Kidney (tissue), 14 donors: ENCODE measurements around the gene RGS7BP. TPM values are rescaled to one million over a fixed set of nuclear protein-coding genes. Genes with fewer than 3 reads are reported as not detected.

Source experiments
- DNase-seq, 5 donors: peaks; one replicate each; pipeline ENCODE4 v3.0.0-alpha.2; 2013 to 2020
- FAIRE-seq: peaks from 2 replicates; lab custom pipeline; 2012; peaks lifted over from hg19 to GRCh38; lab: Jason Lieb, UNC
- H3K27ac ChIP-seq, 2 donors: one replicate each; pipeline ENCODE4 v1.7.0; 2013; ENCODE audit warnings: low read depth in 2 of 2, low read length in 2 of 2, inconsistent platforms in 1 of 2
- H3K27me3 ChIP-seq: one replicate; pipeline ENCODE4 v1.7.1; 2013; ENCODE audit warnings: low read length, inconsistent platforms; ENCODE audit not compliant: control insufficient read depth, insufficient read depth
- H3K36me3 ChIP-seq, 3 donors: one replicate each; pipeline versions ENCODE4 v1.7.0 to v1.7.1; 2013; ENCODE audit warnings: low read length in 3 of 3, control low read depth in 1 of 3, inconsistent platforms in 1 of 3; ENCODE audit not compliant: insufficient read depth in 3 of 3, control insufficient read depth in 2 of 3
- H3K4me1 ChIP-seq, 3 donors: one replicate each; pipeline versions ENCODE4 v1.7.0 to v1.7.1; 2013; ENCODE audit warnings: low read length in 3 of 3, inconsistent platforms in 1 of 3, low read depth in 1 of 3; ENCODE audit not compliant: control insufficient read depth in 2 of 3, insufficient read depth in 2 of 3
- H3K4me3 ChIP-seq, 3 donors: one replicate each; pipeline versions ENCODE4 v1.7.0 to v1.8.1; 2013; ENCODE audit warnings: low read length in 3 of 3, control low read depth in 1 of 3, inconsistent platforms in 1 of 3
- H3K9ac ChIP-seq, 3 donors: one replicate each; pipeline versions ENCODE4 v1.7.0 to v1.7.1; 2013; ENCODE audit warnings: low read length in 3 of 3, control low read depth in 1 of 3, inconsistent platforms in 1 of 3
- H3K9me3 ChIP-seq, 3 donors: one replicate each; pipeline versions ENCODE4 v1.7.0 to v1.7.1; 2013; ENCODE audit warnings: low read length in 3 of 3, control low read depth in 1 of 3, inconsistent platforms in 1 of 3; ENCODE audit not compliant: control insufficient read depth in 2 of 3, insufficient read depth in 1 of 3
- intact Hi-C: fragments of 100-400 bp; cut with DNase I; formaldehyde crosslinking; loops from one replicate; pipeline ENCODE4 v1.11.1; 2022
- polyA plus RNA-seq: library from polyadenylated mRNA; stranded (reverse); fragments of 350-450 nt; fragmentation: Illumina TruSeq; extraction: RNeasy Lipid Tissue Mini Kit (QIAGEN cat#74804); gene quantifications from one replicate; pipeline ENCODE4 v1.2.3, GENCODE V29; 2014; ENCODE audit warnings: low read depth, low replicate concordance; ENCODE audit not compliant: insufficient read depth
- total RNA-seq: library from RNA; stranded (reverse); fragmentation: NEBNext Ultra II Directional; extraction: Animal tissue kit (Norgen Biotek cat#: 25700); gene quantifications from one replicate; pipeline ENCODE4 v1.2.1, GENCODE V29; 2021
- TF ChIP-seq, protein P1 (sequence below): IDR thresholded peaks from 3 replicates; pipeline ENCODE4 v1.5.1; 2012; ENCODE audit warnings: mild to moderate bottlenecking, moderate library complexity, borderline replicate concordance; ENCODE audit not compliant: insufficient read depth; ENCODE audit errors: extremely low read depth
- donor health status: control.
- donor health status: control.
- donor health status: control.
- donor health status: control.
- donor health status: control.
- donor health status: DM: yes; HTN: yes; CAD: no.
- donor health status: Normal renal cell carcinoma (clear cell type).

The RGS7BP gene
- total and polyA plus RNA-seq, 2 donors from 2014 or later, result 0.39 to 10.7 TPM

DNA sequence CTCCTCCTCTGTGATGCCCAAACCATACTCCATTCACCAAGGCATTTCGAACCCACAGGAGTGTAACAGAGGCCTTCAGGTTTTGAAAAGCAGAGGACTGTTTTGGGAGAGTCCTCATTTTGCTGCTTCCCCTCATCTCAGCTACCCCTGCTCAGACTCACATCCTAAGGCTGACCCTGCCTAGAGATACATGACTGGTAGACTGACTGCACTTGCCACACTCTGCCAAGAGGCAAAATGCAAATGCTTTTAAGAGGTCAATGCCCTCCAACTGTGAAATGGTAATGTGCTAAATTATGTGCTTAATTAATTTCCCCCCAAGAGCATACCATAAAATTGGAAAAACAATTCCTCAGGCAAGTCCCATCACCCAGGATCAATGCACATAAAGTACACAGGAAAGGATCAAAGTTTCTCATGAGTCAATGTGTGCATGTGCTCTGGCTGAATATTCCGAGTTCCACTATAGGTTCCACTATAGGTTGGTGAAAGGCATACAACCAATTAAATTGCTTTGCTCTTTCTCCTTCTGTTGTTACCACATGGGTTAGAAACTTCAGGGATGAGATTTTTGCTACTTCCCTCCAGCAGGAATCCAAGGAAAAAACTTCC, 87.0 kb downstream of the RGS7BP start:
- no peak overlapping the region for H3K27ac ChIP-seq
- TF ChIP-seq, protein P1, sequence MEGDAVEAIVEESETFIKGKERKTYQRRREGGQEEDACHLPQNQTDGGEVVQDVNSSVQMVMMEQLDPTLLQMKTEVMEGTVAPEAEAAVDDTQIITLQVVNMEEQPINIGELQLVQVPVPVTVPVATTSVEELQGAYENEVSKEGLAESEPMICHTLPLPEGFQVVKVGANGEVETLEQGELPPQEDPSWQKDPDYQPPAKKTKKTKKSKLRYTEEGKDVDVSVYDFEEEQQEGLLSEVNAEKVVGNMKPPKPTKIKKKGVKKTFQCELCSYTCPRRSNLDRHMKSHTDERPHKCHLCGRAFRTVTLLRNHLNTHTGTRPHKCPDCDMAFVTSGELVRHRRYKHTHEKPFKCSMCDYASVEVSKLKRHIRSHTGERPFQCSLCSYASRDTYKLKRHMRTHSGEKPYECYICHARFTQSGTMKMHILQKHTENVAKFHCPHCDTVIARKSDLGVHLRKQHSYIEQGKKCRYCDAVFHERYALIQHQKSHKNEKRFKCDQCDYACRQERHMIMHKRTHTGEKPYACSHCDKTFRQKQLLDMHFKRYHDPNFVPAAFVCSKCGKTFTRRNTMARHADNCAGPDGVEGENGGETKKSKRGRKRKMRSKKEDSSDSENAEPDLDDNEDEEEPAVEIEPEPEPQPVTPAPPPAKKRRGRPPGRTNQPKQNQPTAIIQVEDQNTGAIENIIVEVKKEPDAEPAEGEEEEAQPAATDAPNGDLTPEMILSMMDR, result no peak
- H3K4me3 ChIP-seq, result no peak overlapping the region
- no peaks in the 10 kb centered on the region for H3K27me3 ChIP-seq
- no peaks in the 10 kb centered on the region for H3K4me1 ChIP-seq
- intact Hi-C loops, result loop anchor here (10.0 kb wide), 1 partner anchor 78 kb away; no protein-coding TSS in a partner anchor
- no peaks in the 10 kb centered on the region for H3K9me3 ChIP-seq
- no peaks in the 10 kb centered on the region for H3K36me3 ChIP-seq
- DNase-seq, result no peak
- no peak for FAIRE-seq
- H3K9ac ChIP-seq, result no peak overlapping the region

- DNase-seq (no peak), FAIRE-seq (no peak)
- Histone ChIP-seq H3K36me3 (no peaks in the 10 kb centered on the region), H3K27ac (no peak overlapping the region), H3K4me1 (no peaks in the 10 kb centered on the region), H3K27me3 (no peaks in the 10 kb centered on the region), H3K4me3 (no peak overlapping the region), H3K9ac (no peak overlapping the region), H3K9me3 (no peaks in the 10 kb centered on the region)
- intact Hi-C loops, result loop anchor here (10.0 kb wide), 1 partner anchor 79 kb away; no protein-coding TSS in a partner anchor
- TF ChIP-seq, protein P1, result no peak
Observed at GRCh38 chr5:64594025-64594424, 88.2 kb downstream of the RGS7BP start.

DNA sequence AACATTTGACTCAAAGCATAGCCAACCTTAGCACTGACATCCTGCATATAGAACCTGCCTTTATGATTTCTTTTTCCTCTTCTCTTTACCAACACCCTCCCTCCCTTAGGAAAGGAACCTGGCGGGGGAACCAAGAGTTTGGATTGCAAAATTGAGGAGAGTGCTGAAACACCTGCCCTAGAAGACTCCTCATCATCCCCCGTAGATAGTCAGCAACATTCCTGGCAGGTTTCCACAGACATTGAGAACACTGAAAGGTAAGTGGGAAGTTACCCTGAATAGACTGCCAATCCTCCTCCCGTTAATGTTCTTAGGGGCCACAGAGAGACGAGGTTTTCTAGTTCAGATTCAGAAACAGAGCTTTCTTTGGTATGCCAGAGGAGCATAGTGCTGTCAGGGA, 88.8 kb downstream of the RGS7BP start:
- no peak for FAIRE-seq
- no peak for DNase-seq
- TF ChIP-seq, protein P1, result no peak
- intact Hi-C loops, result loop anchor here (10.0 kb wide), 1 partner anchor 80 kb away; no protein-coding TSS in a partner anchor
- H3K27me3 ChIP-seq, result no peaks in the 10 kb centered on the region
- H3K9me3 ChIP-seq, result no peaks in the 10 kb centered on the region
- no peaks in the 10 kb centered on the region for H3K4me1 ChIP-seq
- no peaks in the 10 kb centered on the region for H3K36me3 ChIP-seq
- H3K27ac ChIP-seq, result no peak overlapping the region
- no peak overlapping the region for H3K4me3 ChIP-seq
- no peak overlapping the region for H3K9ac ChIP-seq
